Measurements from ENCODE around the gene CYP39A1.

CYP39A1 gene, protein sequence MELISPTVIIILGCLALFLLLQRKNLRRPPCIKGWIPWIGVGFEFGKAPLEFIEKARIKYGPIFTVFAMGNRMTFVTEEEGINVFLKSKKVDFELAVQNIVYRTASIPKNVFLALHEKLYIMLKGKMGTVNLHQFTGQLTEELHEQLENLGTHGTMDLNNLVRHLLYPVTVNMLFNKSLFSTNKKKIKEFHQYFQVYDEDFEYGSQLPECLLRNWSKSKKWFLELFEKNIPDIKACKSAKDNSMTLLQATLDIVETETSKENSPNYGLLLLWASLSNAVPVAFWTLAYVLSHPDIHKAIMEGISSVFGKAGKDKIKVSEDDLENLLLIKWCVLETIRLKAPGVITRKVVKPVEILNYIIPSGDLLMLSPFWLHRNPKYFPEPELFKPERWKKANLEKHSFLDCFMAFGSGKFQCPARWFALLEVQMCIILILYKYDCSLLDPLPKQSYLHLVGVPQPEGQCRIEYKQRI

DNA sequence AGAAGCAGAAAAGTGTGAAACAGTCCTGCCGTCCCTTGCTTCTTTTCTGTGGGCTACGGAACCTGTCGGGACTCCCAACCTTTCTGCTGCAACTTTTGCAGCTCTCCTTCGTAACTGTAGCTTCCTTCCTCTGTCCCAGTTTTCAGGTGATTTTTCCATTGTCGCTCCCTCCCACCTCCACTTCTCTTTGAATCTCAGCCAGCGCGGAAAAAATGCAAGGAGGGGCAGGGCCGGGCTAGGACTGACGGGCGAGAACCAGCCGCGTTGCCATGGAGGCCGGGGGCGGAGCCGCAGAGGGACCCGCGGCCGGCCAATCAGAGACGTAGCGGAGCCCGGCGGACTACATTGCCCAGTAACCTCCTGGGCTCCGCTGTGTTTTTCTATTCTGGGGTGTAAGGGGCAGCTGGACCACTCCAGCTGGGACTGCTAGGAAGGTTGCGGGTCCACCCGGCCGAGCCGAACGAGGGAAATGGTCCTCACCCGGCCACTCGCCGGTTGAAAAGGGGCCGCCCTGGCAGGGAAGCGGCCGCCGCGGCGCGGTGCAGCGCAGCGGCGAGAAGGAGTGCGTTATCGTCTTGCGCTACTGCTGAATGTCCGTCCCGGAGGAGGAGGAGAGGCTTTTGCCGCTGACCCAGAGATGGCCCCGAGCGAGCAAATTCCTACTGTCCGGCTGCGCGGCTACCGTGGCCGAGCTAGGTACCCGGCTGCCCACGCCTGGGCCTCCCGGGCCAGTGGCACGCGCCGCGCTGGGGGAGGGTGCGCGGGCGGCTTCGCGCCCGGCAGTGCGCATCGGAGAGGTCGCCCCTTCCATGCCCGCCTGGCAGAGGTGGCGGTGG is at the start of gene CYP39A1, which contains the start of gene SLC25A27:
Gene CYP39A1 (minus strand): TSS at position 216 of the 836 bp plus-strand sequence. CDS start 236 bp downstream, outside the sequence.
Gene SLC25A27 (plus strand): TSS at position 373 of the 836 bp plus-strand sequence. CDS start 218 bp downstream, at position 591.
- in situ Hi-C loops (cut with HindIII; ENCODE audit: low sequenced_read_pairs) = no loop called here

DNA sequence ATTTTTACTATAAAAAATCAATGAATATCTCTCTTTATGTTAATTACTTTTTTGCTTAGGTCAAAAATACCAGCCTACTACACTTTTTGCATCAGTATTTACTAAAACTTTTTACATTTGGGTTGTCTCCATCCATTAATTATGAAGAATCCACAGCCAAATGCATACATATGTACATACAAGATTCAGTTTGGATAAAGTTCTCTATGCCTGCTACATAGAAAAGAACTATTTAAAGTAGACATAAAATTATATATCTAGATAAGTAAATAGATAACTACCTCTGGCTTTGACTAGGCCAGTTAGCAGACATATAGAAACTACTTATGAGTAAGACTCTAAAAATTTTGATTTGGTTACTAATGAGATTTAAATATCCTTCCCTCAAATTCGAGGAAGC is 47.4 kb upstream of the CYP39A1 start:
- in situ Hi-C loops (cut with HindIII; ENCODE audit: low sequenced_read_pairs) = no loop called here

DNA sequence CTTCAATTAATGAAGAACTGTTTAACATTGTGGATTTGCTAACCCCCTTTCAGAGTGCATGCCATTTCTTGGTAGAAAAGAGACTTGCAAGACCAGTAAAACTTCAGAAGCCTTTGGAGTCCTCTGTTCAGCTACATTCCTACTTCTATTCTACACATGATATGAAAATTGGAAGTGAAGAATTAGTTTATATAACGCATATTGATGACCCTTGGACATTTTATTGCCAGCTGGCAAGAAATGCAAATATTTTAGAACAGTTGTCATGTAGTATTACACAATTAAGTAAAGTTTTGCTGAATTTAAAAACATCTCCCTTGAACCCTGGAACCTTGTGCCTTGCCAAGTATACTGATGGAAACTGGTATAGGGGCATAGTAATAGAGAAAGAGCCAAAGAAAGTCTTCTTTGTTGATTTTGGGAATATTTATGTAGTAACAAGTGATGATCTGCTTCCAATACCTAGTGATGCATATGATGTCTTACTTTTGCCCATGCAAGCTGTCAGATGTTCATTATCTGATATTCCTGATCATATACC is 38.4 kb upstream of the CYP39A1 start:
- in situ Hi-C loops (cut with HindIII; ENCODE audit: low sequenced_read_pairs) = no loop called here

DNA sequence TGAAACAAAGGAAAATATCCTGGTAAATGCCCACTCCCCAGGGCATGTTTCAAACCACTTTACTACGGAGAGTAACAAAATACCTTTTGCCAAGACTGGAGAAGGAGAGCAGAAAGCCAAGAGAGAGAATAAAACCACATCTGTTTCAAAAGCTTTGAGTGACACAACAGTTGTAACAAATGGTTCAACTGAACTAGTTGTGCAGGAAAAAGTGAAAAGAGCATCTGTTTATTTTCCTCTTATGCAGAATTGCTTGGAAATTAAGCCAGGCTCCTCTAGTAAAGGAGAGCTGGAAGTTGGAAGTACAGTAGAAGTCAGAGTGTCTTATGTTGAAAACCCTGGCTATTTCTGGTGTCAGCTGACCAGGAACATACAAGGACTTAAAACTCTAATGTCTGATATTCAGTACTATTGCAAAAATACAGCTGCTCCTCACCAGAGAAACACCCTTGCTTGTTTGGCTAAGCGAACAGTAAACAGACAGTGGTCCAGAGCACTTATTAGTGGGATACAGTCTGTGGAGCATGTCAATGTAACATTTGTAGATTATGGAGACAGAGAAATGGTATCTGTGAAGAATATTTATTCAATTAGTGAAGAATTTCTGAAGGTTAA is 37.6 kb upstream of the CYP39A1 start:
- in situ Hi-C loops (cut with HindIII; ENCODE audit: low sequenced_read_pairs) = no loop called here

DNA sequence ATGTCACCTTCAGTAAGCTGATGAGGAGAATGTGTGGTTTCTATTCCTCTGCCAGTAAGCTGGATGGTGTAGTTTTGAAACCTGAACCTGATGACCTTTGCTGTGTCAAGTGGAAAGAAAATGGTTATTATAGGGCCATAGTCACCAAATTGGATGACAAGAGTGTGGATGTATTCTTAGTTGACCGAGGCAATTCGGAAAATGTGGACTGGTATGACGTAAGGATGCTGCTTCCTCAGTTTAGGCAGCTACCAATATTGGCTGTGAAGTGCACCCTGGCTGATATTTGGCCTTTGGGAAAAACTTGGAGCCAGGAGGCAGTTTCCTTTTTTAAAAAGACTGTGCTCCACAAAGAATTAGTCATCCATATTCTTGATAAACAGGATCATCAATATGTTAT is 37.0 kb upstream of the CYP39A1 start:
- in situ Hi-C loops (cut with HindIII; ENCODE audit: low sequenced_read_pairs) = no loop called here

DNA sequence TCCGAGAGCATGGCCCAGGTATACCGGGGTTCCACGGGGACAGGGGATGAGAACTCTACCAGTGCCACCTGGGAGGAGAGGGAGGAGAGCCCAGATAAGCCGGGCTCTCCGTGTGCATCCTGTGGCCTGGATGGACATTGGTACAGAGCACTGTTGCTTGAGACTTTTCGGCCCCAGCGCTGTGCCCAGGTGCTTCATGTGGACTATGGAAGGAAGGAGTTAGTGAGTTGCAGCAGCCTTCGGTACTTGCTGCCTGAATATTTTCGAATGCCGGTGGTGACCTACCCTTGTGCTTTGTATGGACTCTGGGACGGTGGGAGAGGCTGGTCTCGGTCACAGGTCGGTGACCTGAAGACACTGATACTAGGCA is 36.3 kb upstream of the CYP39A1 start:
- in situ Hi-C loops (cut with HindIII; ENCODE audit: low sequenced_read_pairs) = no loop called here

DNA sequence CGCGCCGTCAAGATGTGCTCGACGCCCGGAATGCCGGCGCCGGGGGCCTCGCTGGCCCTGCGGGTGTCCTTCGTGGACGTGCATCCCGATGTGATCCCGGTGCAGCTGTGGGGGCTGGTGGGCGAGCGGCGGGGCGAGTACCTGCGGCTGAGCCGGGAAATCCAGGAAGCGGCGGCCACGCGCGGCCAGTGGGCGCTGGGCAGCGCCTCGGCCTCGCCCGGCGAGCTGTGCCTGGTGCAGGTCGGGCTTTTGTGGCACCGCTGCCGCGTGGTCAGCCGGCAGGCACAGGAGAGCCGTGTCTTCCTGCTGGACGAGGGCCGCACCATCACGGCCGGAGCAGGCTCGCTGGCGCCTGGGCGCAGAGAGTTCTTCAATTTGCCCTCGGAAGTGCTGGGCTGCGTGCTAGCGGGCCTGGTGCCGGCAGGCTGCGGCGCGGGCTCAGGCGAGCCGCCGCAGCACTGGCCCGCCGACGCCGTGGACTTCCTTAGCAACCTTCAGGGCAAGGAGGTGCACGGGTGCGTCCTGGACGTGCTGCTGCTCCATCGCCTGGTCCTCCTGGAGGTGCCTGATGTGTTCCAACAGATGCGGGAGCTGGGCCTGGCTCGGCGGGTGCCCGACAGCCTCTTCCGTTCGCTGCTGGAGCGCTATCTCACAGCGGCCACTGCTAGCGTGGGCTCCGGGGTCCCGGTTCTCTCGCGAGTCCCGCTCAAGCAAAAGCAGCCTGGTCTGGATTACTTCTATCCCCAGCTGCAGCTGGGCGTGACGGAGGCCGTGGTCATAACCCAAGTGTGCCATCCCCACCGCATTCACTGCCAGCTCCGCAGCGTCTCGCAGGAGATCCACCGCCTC is 35.7 kb upstream of the CYP39A1 start:
- in situ Hi-C loops (cut with HindIII; ENCODE audit: low sequenced_read_pairs) = no loop called here

DNA sequence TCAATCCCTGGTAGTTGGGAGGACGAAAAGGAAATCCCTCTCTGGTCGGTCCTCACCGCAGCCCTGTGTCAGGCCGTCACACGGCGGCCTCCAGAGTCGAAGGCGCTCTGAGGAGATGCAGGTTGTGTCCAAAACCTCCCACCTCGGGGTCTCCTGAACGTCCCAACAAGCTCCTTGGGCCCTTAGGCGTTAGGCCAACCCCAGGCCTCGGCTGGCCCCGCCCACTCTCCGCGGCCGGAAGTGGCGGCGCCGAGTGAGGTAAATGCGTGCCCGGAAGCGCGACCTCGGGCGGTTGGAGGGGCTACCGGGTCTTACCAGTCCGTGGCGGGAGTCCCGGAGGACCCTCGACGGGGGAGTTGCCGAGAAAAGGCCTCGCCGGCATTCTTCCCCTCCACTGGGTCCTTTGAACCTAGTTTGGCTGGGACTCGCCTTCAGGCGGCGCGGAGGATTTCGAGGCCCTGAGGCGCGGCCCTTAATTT is 35.0 kb upstream of the CYP39A1 start, which contains the start of gene TDRD6:
Gene TDRD6 (plus strand): TSS at position 267 of the 479 bp plus-strand sequence. CDS start 244 bp downstream, outside the sequence.
- in situ Hi-C loops (cut with HindIII; ENCODE audit: low sequenced_read_pairs) = no loop called here

DNA sequence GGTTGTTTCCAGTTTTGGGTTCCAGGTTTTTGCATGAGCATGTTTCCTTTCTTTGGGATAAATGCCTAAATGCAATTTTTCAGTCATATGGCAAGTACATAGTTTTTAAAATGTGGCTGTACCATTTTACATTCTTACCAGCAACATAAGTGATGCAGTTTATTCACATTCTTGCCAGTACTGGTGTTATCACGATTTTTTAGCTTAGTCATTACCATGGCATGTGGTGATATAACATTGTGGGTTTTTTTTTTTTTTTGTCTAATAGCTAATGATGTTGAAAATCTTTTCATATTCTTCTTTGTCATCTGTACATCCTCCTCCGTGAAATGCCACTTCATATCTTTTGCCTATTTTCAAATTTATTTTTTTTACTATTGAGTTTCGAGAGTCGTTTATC is 32.2 kb upstream of the CYP39A1 start:
- in situ Hi-C loops (cut with HindIII; ENCODE audit: low sequenced_read_pairs) = no loop called here

DNA sequence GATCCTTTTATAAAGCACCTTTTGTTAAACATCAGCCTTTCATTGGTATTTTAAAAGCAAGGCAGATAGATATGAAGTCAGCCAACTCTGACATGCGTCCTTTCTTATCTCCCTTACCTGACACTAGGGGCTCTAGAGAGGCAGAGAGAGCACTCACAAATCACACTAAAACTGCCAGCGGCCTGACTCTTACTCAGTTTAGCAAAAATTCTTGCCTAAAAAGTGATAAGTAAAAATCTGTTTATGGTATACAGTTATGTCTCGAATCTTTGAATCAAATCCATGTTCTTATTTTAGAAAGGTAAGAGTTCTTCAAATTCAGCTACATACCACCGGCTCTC is 24.7 kb upstream of the CYP39A1 start:
- in situ Hi-C loops (cut with HindIII; ENCODE audit: low sequenced_read_pairs) = no loop called here

DNA sequence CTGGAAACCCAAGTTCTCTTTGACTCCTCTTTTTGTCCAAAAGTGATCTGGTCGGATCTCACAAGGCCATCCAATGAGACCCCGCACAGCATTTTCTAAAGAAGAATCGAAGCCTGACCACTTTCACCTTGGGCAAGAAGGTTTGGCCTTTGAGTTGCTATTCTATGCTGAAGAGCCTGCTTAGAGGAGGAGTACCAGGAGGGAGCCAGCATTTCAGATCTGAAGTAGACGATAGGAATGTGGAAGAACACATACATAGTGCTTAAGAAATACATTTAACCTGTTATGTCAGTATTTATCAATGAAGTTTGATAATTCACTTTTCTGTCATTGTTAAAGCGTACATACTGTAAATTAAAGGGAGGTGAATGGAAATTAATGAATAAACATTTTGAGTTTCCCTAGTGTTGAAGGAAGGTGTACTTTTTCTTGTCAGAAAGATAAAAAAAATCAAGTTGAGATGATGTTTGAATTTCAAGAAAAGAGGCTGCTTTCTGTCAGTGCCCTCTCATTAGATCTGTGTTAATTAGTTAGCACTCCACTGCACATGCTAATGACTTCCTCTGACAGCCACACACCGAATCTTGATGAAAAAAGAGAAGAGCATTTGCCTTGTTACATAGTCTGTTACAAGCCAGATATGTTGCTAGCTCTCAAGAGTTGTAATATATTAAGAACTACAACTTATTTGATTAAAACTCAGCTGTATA is 24.1 kb upstream of the CYP39A1 start:
- in situ Hi-C loops (cut with HindIII; ENCODE audit: low sequenced_read_pairs) = no loop called here

DNA sequence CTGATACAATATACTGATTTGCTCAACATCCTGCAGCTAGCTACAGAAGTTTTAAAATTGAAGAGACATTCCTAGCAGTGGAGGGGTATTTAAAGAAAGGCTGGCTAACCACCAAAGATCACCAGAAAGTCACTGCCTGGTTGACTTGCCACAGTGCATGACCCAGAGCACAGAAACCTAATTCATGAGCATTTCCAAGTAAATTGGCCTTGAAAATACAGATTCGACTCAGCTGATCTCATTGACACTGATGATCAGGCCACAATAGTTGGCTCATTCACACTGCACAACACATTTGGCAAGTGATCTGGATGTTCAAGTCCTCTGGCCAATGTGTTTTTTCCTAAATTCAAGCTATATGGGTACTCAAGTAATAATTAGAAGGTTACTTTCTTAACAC is 21.8 kb upstream of the CYP39A1 start:
- in situ Hi-C loops (cut with HindIII; ENCODE audit: low sequenced_read_pairs) = loop anchor here (5.0 kb wide), 1 partner anchor 33 kb away; no protein-coding TSS in a partner anchor

DNA sequence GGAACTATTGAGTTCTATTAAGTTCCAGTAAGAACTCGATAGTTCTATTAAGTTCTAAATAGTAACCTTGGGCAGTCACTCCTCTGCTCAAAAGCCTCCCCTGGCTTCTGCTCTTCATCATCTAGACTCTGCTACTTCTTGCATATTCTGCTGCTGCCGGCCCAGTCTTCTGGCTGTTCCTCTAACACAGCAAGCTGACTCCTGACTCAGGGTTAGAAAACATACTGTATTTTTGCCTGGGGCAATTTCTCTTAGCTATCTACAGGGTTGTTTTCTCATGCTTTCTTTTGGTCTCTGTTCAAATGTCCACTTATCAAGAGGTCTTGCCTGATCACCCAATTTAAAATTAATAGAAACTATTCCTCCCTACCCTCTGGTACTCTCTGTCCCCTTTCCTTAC is 14.8 kb upstream of the CYP39A1 start:
- in situ Hi-C loops (cut with HindIII; ENCODE audit: low sequenced_read_pairs) = no loop called here

DNA sequence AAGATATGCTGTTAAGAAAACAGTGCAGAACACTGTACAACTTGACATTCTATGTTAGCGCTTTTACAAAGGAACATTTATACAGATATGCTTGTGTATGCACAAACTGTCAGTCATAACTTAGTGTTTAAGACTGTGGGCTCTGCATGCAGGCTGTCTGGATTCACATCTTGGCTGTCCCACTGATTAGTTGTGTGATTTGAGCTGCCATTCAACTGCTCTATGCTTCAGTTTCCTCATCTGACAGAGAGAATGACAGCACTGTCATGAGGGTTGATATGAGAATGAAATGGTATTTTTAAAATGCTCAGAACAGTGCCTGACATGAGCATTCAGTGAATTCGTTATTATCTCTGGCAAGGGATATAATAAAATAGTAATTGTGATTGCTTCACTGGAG is 8.9 kb upstream of the CYP39A1 start:
- in situ Hi-C loops (cut with HindIII; ENCODE audit: low sequenced_read_pairs) = no loop called here

DNA sequence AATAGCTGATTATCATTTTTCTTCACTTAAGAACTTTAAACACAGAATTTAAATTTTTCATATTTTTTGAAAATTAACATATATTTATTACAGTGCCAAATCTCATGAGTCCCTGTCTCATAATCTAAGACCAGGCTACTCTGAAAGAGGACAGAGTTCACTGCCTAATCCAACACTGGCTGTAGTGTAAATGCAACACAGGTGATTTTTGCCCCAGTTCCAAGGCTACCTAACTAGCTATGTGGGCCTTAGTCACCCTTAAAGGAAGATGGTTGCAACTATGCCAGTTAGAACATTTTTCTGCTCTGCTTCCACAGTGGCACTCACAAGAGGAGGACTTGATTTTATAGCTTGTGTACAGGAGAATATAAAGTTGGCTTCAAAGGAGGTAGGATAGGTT is 5.0 kb upstream of the CYP39A1 start:
- in situ Hi-C loops (cut with HindIII; ENCODE audit: low sequenced_read_pairs) = no loop called here

DNA sequence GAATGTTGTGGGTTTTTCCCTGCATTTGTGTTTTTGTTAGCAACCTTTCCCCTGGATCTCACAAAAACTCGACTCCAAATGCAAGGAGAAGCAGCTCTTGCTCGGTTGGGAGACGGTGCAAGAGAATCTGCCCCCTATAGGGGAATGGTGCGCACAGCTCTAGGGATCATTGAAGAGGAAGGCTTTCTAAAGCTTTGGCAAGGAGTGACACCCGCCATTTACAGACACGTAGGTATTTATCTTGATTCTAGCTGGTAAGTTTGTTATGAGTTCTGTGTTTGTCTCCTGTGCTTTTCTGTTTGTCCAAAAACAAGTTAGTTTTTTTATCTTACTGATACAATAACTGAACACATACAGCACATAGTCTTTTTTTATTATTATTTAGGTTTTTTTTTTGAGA is 3.2 kb upstream of the CYP39A1 start:
- in situ Hi-C loops (cut with HindIII; ENCODE audit: low sequenced_read_pairs) = no loop called here

DNA sequence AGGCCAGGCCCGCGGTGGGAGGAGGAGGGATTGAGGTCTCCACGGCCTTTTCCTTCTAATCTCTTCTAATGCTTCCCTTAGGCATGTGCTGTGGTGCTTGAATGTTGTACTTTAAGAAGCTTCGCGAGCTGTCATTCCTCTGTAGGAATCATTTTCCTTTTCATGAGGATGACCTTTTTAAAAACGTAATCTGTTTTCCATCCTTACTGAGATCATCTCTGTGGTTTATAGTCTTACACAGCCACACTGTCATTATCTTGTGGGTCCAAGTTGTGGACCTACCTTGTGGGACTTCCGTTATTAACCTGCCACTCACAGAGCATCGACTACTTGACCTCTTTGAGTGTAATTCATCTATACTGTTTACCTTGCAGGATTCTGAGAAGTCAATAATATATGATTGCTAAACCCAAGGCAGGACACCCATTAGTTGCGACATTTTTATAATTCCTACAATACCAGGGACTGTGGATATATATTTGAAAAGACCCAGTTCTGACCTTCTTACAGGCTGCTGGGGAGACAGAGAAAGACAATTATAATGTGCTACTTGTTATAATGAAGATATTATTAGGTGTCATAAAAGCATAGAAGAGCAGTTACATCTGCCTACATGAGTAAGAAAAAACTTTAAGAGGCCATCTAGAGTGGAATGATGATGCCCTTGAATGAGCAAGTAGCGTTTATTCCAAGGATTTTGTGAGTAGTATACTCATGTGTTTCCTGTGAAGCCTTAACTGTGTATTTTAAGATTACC is 999 bp upstream of the CYP39A1 start:
- in situ Hi-C loops (cut with HindIII; ENCODE audit: low sequenced_read_pairs) = no loop called here

DNA sequence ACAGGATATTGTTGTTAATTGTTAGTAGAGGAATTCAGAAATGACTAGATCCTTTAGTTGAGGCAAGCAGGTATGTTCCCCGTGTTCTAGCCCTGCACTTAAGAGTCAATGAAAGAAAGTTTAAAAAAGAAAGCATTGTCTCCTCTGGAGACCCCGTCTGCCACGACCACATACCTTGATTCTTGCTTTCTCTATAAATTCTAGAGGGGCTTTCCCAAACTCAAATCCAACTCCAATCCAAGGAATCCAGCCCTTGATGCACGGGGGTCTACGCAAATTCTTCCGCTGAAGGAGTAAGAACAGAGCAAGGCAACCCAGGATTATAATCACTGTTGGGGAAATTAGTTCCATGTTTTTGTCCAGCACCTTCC is 401 bp downstream of the CYP39A1 start:
- in situ Hi-C loops (cut with HindIII; ENCODE audit: low sequenced_read_pairs) = no loop called here

DNA sequence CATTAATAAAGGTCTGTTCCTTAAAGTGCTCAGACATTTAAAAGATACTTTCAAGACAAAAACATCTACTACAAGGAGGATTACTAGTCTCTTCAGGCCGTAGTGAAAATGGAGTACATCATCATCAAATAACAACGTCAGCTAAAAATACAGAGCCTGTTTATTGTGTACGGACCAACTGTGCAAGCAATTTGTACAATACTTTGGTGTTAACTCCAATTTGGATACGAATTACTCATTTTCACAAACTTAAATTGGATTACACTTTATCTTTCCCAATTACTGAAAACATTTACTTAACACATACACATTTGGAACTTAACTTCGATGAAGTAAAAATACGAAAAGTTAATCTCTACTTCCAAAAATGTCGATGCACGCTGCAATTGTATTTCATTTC is 802 bp downstream of the CYP39A1 start:
- in situ Hi-C loops (cut with HindIII; ENCODE audit: low sequenced_read_pairs) = no loop called here

Data from endothelial cell of hepatic sinusoid (primary cell).